Measurements from ENCODE around the gene PIK3R5. TPM values are rescaled to one million over a fixed set of nuclear protein-coding genes. Genes with fewer than 3 reads are reported as not detected.

The PIK3R5 gene
- total RNA-seq, 4 donors from 2014 or later = 17.8 to 62.1 (median 22.5) TPM

- no peaks in the 10 kb centered on the region for H3K36me3 ChIP-seq
- peaks cover 0 to 25% of the 10 kb centered on the region in 2 donors for H3K27me3 ChIP-seq
- no peak overlapping the region for H3K4me3 ChIP-seq
- H3K9me3 ChIP-seq = peaks cover 0 to 6% (median 0%) of the 10 kb centered on the region in 4 donors
- DNase-seq (ENCODE audit: low spot score in 2 of 2) = no peak
- H3K27ac ChIP-seq = no peak overlapping the region
- TF ChIP-seq POLR2A (IDR thresholded peaks at IDR 0.05) (no peak), EP300 (IDR thresholded peaks at IDR 0.05) (no peak)
- TF ChIP-seq, protein P1, sequence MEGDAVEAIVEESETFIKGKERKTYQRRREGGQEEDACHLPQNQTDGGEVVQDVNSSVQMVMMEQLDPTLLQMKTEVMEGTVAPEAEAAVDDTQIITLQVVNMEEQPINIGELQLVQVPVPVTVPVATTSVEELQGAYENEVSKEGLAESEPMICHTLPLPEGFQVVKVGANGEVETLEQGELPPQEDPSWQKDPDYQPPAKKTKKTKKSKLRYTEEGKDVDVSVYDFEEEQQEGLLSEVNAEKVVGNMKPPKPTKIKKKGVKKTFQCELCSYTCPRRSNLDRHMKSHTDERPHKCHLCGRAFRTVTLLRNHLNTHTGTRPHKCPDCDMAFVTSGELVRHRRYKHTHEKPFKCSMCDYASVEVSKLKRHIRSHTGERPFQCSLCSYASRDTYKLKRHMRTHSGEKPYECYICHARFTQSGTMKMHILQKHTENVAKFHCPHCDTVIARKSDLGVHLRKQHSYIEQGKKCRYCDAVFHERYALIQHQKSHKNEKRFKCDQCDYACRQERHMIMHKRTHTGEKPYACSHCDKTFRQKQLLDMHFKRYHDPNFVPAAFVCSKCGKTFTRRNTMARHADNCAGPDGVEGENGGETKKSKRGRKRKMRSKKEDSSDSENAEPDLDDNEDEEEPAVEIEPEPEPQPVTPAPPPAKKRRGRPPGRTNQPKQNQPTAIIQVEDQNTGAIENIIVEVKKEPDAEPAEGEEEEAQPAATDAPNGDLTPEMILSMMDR (IDR thresholded peaks at IDR 0.05) = no peak
- WGBS, 2 donors = 89 to 91% methylated on average over 3 of the region's 3 CpGs
- peaks cover 0 to 10% (median 0%) of the 10 kb centered on the region in 4 donors for H3K4me1 ChIP-seq
Measured at GRCh38 chr17:8968503-8968902, 3.0 kb upstream of the PIK3R5 start.

DNA sequence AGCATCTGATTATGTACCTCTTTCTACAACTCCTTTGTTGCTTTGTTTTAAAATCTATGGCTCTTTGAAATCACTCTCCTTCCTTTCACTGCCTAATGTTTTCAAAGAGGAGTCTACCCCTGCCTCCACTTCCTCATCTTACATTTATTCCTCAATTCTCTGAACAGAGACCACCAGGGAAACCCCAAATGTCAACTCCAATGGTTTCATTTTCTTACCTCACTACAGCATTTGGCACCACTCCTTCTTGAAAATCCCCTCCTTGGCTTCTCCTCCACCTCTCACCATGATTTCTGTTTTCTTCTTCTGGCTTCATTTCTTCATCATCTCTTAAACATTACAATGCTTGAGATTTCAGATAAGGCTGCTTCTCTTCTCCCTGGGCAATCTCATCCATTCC is 2.4 kb upstream of the PIK3R5 start:
- Histone ChIP-seq H3K27ac (peak overlapping the region in 1 of 4 donors; percentile 48), H3K4me1 (peaks cover 0 to 10% (median 0%) of the 10 kb centered on the region in 4 donors), H3K9me3 (peaks cover 0 to 6% (median 0%) of the 10 kb centered on the region in 4 donors), H3K4me3 (no peak overlapping the region), H3K27me3 (peaks cover 0 to 27% of the 10 kb centered on the region in 2 donors), H3K36me3 (no peaks in the 10 kb centered on the region)
- TF ChIP-seq POLR2A (IDR thresholded peaks at IDR 0.05) (no peak), EP300 (IDR thresholded peaks at IDR 0.05) (no peak)
- TF ChIP-seq, protein P1 (IDR thresholded peaks at IDR 0.05) = no peak
- no peak for DNase-seq (ENCODE audit: low spot score in 2 of 2)

DNA sequence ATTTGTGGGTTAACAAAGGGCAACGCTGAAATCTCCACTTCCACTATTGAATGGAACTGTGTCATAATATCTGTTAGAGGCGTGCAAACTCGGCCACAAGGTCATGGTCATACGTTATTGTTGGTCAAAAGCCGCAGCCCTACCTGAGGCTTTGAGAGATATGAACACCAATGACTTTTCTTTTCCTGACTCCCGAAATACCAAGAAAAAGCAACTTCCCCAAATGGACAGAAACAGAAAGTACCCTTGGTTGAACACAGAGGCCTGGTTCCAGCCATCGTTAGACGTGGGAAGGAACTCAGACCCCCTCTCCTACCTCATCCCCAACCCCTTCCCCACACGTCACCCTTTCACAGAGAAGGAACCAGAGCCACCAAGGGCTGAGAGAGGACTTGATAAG is 1.4 kb upstream of the PIK3R5 start:
- Histone ChIP-seq H3K27me3 (peaks cover 0 to 30% of the 10 kb centered on the region in 2 donors), H3K27ac (peak overlapping the region in 2 of 4 donors; percentile 43 to 55), H3K9me3 (peaks cover 0 to 6% (median 0%) of the 10 kb centered on the region in 4 donors), H3K36me3 (no peaks in the 10 kb centered on the region), H3K4me3 (no peak overlapping the region), H3K4me1 (peaks cover 0 to 10% (median 0%) of the 10 kb centered on the region in 4 donors)
- TF ChIP-seq, protein P1 (IDR thresholded peaks at IDR 0.05) = no peak
- no peak for DNase-seq (ENCODE audit: low spot score in 2 of 2)
- WGBS, 2 donors = 64 to 71% methylated on average over 9 of the region's 9 CpGs

DNA sequence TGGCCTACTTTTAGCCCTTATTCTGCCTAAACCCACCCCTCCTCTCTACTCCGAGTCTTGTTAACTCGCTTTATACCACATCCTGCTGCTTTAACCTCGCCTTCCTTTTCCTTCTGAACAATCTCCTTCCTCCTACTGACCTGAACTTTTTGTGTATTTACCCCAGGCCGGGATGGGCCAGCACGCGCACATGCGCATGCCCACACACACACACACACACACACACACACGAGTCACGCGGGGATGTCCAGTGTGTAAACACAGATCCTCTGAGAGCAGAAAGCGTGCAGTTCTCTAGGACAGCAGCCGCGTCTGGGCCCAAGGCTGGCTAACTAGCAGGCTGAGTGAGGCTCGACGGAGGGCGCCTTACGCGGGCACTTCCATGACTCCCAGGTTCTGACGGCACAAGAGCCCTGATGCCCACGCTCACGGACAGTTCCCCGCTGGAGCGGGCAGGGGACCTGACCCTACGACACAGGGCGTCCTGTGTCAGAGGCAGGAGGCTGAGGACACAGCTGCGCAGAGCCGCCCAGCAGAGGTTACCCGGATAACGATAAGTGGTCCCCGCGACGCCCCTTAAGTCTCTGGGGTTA is 610 bp downstream of the PIK3R5 start:
- Histone ChIP-seq H3K36me3 (no peaks in the 10 kb centered on the region), H3K9me3 (peaks cover 0 to 6% (median 0%) of the 10 kb centered on the region in 4 donors), H3K27ac (peak overlapping the region in 3 of 4 donors; percentile 77 to 82 (median 78)), H3K4me1 (peaks cover 0 to 10% (median 0%) of the 10 kb centered on the region in 4 donors), H3K27me3 (peaks cover 0 to 38% of the 10 kb centered on the region in 2 donors), H3K4me3 (peak overlapping the region; percentile 13 to 62 (median 45))
- WGBS, 2 donors = 38 to 50% methylated on average over 18 to 26 of the region's 32 CpGs
- DNase-seq (ENCODE audit: low spot score in 2 of 2) = no peak
- no peak for TF ChIP-seq EP300 (IDR thresholded peaks at IDR 0.05)
- TF ChIP-seq POLR2A (IDR thresholded peaks at IDR 0.05) = no peak
- TF ChIP-seq, protein P1 (IDR thresholded peaks at IDR 0.05) = no peak

GRCh38 chr17:8963647-8964258 is 1.8 kb downstream of the PIK3R5 start:
- no peak for DNase-seq (ENCODE audit: low spot score in 2 of 2)
- peaks cover 0 to 38% of the 10 kb centered on the region in 2 donors for H3K27me3 ChIP-seq
- H3K4me3 ChIP-seq = peak overlapping the region in 1 of 4 donors; percentile 57
- H3K27ac ChIP-seq = peak overlapping the region in 1 of 4 donors; percentile 78
- peaks cover 0 to 10% (median 0%) of the 10 kb centered on the region in 4 donors for H3K4me1 ChIP-seq
- TF ChIP-seq POLR2A (IDR thresholded peaks at IDR 0.05) (no peak), EP300 (IDR thresholded peaks at IDR 0.05) (no peak)
- TF ChIP-seq, protein P1 (IDR thresholded peaks at IDR 0.05) = no peak
- 67 to 76% methylated on average over 13 of the region's 13 CpGs for WGBS, 2 donors
- H3K36me3 ChIP-seq = no peaks in the 10 kb centered on the region
- H3K9me3 ChIP-seq = peaks cover 0 to 6% (median 0%) of the 10 kb centered on the region in 4 donors

All from tibial nerve (tissue), 4 donors.